GM19238 (cell line): Measurements from ENCODE around the gene TBC1D7.
A peak's percentile ranks its signal among the peaks of the same experiment; 100 is the strongest.

ENCODE experiments used
- DNase-seq: peaks from one replicate; pipeline ENCODE4 v3.0.0; 2011; ENCODE audit warnings: low spot score; ENCODE audit not compliant: insufficient read length

The TBC1D7 gene

GRCh38 chr6:13273931-13274706, 54.2 kb downstream of the TBC1D7 start:
- no peak for DNase-seq

GRCh38 chr6:13273202-13273930, 55.0 kb downstream of the TBC1D7 start:
- DNase-seq: no peak

GRCh38 chr6:13272131-13273046, 55.9 kb downstream of the TBC1D7 start:
- DNase-seq: peak; percentile 54

- no peak for DNase-seq
These were observed 59.3 kb downstream of the TBC1D7 start for GRCh38 chr6:13268913-13269518.

GRCh38 chr6:13267142-13267651, 61.1 kb downstream of the TBC1D7 start:
- DNase-seq: no peak

GRCh38 chr6:13263669-13264068, 64.7 kb downstream of the TBC1D7 start:
- no peak for DNase-seq

GRCh38 chr6:13262302-13263230, 65.8 kb downstream of the TBC1D7 start:
- no peak for DNase-seq

GRCh38 chr6:13261464-13261994, 66.8 kb downstream of the TBC1D7 start:
- DNase-seq: no peak

- no peak for DNase-seq
These were observed 67.5 kb downstream of the TBC1D7 start for GRCh38 chr6:13260831-13261230.

- no peak for DNase-seq
These were observed 68.2 kb downstream of the TBC1D7 start for GRCh38 chr6:13260101-13260598.

GRCh38 chr6:13259393-13259792, 68.9 kb downstream of the TBC1D7 start:
- DNase-seq: no peak

- DNase-seq: no peak
These were observed 71.9 kb downstream of the TBC1D7 start for GRCh38 chr6:13256266-13257001.
